ENCODE measurements around the gene CDCP1. TPM values are rescaled to one million over a fixed set of nuclear protein-coding genes. Genes with fewer than 3 reads are reported as not detected.

CDCP1 gene
- total and polyA plus RNA-seq, 8 donors = 4.1 to 24.5 (median 8.1) TPM

GRCh38 chr3:45124352-45124751 lies 21.8 kb downstream of the CDCP1 start:
- no peaks in the 10 kb centered on the region for H3K9me3 ChIP-seq
- H3K27ac ChIP-seq = peak overlapping the region; percentile 28 to 72 (median 62)
- H3K36me3 ChIP-seq = no peaks in the 10 kb centered on the region
- WGBS, 5 donors = 49 to 72% (median 59%) methylated on average over 3 of the region's 3 CpGs
- DNase-seq = no peak
- H3K4me3 ChIP-seq = no peak overlapping the region
- intact Hi-C loops (cut with DNase I; ENCODE audit: low total_unique reads) = no loop called here
- peaks cover 26 to 67% (median 48%) of the 10 kb centered on the region in 4 donors for H3K4me1 ChIP-seq
- TF ChIP-seq POLR2A (IDR thresholded peaks at IDR 0.05) = no peak
- TF ChIP-seq POLR2AphosphoS5 (IDR thresholded peaks at IDR 0.05) = peak in 1 of 3 donors; percentile 8
- H3K27me3 ChIP-seq = no peaks in the 10 kb centered on the region

DNA sequence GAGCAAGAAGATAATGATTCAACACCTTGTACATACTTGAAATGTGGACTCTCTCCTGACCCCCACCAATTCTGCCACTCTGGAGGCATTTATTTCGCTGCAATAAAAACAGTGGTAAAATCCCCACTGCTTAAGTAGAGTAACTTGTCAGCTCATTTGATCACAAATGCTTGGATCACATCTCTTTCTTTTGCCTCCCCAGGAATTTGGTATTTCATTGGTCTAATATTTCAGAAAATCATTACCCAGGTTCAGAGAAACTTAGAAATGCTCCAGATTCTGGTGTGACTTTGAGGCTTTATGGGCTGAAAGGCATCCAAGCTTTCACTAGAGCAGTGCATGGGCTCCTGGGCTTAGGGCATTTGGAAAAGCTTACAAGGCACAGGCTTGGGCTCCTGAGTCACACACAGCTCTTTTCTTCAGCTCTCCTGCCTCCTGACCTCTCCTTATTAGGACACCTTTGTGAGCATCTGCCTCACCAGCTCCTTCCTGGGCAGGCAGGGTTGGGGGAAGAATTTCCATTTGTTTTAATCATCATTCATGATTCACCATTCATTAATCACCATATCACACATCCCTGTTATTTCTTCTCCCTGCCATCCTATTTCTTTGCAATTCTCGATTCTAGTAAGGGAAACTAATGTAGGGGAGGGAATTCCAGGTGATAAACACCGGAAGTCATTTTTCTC lies 22.5 kb downstream of the CDCP1 start:
- Histone ChIP-seq H3K4me3 (no peak overlapping the region), H3K4me1 (peaks cover 32 to 74% (median 51%) of the 10 kb centered on the region in 4 donors), H3K27ac (peak overlapping the region; percentile 28 to 72 (median 54)), H3K27me3 (no peaks in the 10 kb centered on the region), H3K36me3 (no peaks in the 10 kb centered on the region), H3K9me3 (no peaks in the 10 kb centered on the region)
- WGBS, 5 donors = 66 to 78% (median 73%) methylated on average over 3 of the region's 3 CpGs
- no peak for TF ChIP-seq EP300 (IDR thresholded peaks at IDR 0.05)
- TF ChIP-seq, protein P1, sequence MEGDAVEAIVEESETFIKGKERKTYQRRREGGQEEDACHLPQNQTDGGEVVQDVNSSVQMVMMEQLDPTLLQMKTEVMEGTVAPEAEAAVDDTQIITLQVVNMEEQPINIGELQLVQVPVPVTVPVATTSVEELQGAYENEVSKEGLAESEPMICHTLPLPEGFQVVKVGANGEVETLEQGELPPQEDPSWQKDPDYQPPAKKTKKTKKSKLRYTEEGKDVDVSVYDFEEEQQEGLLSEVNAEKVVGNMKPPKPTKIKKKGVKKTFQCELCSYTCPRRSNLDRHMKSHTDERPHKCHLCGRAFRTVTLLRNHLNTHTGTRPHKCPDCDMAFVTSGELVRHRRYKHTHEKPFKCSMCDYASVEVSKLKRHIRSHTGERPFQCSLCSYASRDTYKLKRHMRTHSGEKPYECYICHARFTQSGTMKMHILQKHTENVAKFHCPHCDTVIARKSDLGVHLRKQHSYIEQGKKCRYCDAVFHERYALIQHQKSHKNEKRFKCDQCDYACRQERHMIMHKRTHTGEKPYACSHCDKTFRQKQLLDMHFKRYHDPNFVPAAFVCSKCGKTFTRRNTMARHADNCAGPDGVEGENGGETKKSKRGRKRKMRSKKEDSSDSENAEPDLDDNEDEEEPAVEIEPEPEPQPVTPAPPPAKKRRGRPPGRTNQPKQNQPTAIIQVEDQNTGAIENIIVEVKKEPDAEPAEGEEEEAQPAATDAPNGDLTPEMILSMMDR (IDR thresholded peaks at IDR 0.05) = no peak
- TF ChIP-seq POLR2AphosphoS5 (IDR thresholded peaks at IDR 0.05) = no peak
- TF ChIP-seq POLR2A (IDR thresholded peaks at IDR 0.05) = no peak
- no peak for DNase-seq
- intact Hi-C loops (cut with DNase I; ENCODE audit: low total_unique reads) = no loop called here

DNA sequence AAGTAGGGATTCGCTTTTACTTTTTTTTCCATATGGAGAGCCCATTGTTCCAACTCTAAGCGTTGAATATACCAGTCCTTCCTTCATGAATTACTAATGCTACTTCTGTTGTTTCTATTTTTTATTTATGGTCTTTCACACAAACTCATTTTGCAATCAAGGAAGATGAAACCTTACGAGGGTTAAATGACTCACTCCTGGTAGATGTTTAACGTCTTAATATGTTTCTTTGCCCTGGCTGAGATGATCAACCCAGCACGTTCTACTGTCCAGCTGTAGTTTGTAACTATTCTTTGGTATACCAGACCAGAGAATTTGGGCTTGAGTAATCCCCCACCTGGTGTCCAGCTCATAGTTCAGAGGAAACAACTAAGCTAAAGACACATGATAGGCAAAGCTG lies 23.1 kb downstream of the CDCP1 start:
- no peak for DNase-seq
- TF ChIP-seq POLR2A (IDR thresholded peaks at IDR 0.05) (no peak), POLR2AphosphoS5 (IDR thresholded peaks at IDR 0.05) (peak in 2 of 3 donors; percentile 11 to 21), EP300 (IDR thresholded peaks at IDR 0.05) (no peak)
- TF ChIP-seq, protein P1 (IDR thresholded peaks at IDR 0.05) = no peak
- Histone ChIP-seq H3K27me3 (no peaks in the 10 kb centered on the region), H3K4me1 (peaks cover 37 to 81% (median 55%) of the 10 kb centered on the region in 4 donors), H3K36me3 (no peaks in the 10 kb centered on the region), H3K27ac (peak overlapping the region in 4 of 5 donors; percentile 28 to 72 (median 55)), H3K9me3 (no peaks in the 10 kb centered on the region), H3K4me3 (no peak overlapping the region)
- WGBS, 5 donors = 44 to 51% (median 48%) methylated on average over 5 of the region's 5 CpGs
- intact Hi-C loops (cut with DNase I; ENCODE audit: low total_unique reads) = no loop called here

DNA sequence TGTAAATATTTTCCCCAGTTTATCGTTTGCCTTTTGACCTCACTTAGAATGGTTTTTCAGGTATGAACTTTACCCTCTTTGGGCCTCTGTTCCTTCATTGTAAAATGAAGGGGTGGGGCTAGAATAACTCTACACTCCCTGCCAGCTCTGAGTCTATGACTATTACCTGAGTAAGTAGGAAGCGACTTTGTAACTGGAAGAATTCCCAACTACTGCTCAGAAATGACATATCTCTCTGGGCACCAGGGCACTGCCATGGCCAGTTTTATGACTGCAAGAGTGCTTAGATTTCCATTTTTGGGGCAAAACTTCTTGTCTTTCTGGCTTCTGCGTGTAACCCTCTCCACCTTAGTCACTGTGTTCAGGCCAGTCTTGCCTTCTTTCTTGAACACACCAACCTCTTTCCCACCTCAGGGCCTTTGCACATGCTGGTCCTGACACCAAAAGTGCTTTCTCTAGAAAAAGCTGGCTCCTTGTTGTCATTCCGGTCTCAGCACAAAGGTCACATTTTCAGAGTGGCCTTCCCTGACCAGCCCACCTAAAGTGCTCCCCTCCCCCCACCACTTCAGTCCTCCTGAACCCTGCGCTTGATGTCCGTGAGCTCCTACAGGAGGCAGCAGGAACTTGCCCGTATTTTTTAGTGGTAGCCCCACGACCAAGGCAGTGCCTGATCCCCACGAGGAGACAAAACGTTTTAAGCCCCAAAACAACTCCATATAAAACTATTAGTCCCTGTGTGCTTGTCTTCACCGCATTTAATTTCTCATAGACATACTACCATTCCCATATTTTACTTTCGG lies 25.6 kb downstream of the CDCP1 start:
- no peaks in the 10 kb centered on the region for H3K9me3 ChIP-seq
- 68 to 77% (median 73%) methylated on average over 12 of the region's 12 CpGs for WGBS, 5 donors
- peaks cover 0 to 3% (median 0%) of the 10 kb centered on the region in 4 donors for H3K36me3 ChIP-seq
- peak in 1 of 2 donors; percentile 79 for DNase-seq
- no peaks in the 10 kb centered on the region for H3K27me3 ChIP-seq
- H3K4me1 ChIP-seq = peaks cover 25 to 63% (median 43%) of the 10 kb centered on the region in 4 donors
- TF ChIP-seq POLR2AphosphoS5 (IDR thresholded peaks at IDR 0.05) (peak in 2 of 3 donors; percentile 13 to 44), EP300 (IDR thresholded peaks at IDR 0.05) (no peak)
- H3K4me3 ChIP-seq = no peak overlapping the region
- intact Hi-C loops (cut with DNase I; ENCODE audit: low total_unique reads) = no loop called here
- peak overlapping the region; percentile 62 to 78 (median 76) for H3K27ac ChIP-seq

GRCh38 chr3:45119824-45120358 lies 26.3 kb downstream of the CDCP1 start:
- WGBS, 5 donors = 26 to 55% (median 43%) methylated on average over 2 of the region's 2 CpGs
- Histone ChIP-seq H3K36me3 (peaks cover 0 to 3% (median 0%) of the 10 kb centered on the region in 4 donors), H3K4me1 (peaks cover 21 to 56% (median 38%) of the 10 kb centered on the region in 4 donors), H3K27ac (peak overlapping the region; percentile 62 to 78 (median 76)), H3K4me3 (no peak overlapping the region), H3K9me3 (no peaks in the 10 kb centered on the region), H3K27me3 (no peaks in the 10 kb centered on the region)
- intact Hi-C loops (cut with DNase I; ENCODE audit: low total_unique reads) = no loop called here
- no peak for DNase-seq
- TF ChIP-seq POLR2AphosphoS5 (IDR thresholded peaks at IDR 0.05) (no peak), POLR2A (IDR thresholded peaks at IDR 0.05) (no peak), EP300 (IDR thresholded peaks at IDR 0.05) (no peak)
- TF ChIP-seq, protein P1 (IDR thresholded peaks at IDR 0.05) = no peak

All from stomach (tissue), 9 donors.